HepG2 (cell line): Measurements from ENCODE around the gene CHDH. TPM values are rescaled to one million over a fixed set of nuclear protein-coding genes. Genes with fewer than 3 reads are reported as not detected.

Experiments used
- BATF2 ChIP-seq: sonication (generic); formaldehyde crosslinking; IDR thresholded peaks from 2 replicates; pipeline ENCODE4 v1.8.0; 2022; ENCODE audit warnings: mild to moderate bottlenecking, missing genetic modification reagents, moderate library complexity
- BCL3 ChIP-seq: sonication (generic); formaldehyde crosslinking; IDR thresholded peaks from 2 replicates; pipeline ENCODE4 v1.5.1; 2020; ENCODE audit warnings: mild to moderate bottlenecking, missing genetic modification reagents, moderate library complexity
- BRD4 ChIP-seq: sonication (generic); formaldehyde crosslinking; IDR thresholded peaks from 2 replicates; pipeline ENCODE4 v1.4.0; 2020; ENCODE audit warnings: missing genetic modification reagents
- CHCHD3 ChIP-seq: sonication (generic); formaldehyde crosslinking; IDR thresholded peaks from 2 replicates; pipeline ENCODE4 v1.8.0; 2022; ENCODE audit warnings: mild to moderate bottlenecking, missing genetic modification reagents, moderate library complexity
- ELF3 ChIP-seq: IDR thresholded peaks from 2 replicates; pipeline ENCODE4 v1.6.1; 2016; ENCODE audit warnings: missing genetic modification reagents, missing compliant biosample characterization
- HES4 ChIP-seq: sonication (generic); formaldehyde crosslinking; IDR thresholded peaks from 2 replicates; pipeline ENCODE4 v1.9.0; 2021; ENCODE audit warnings: mild to moderate bottlenecking, missing genetic modification reagents, borderline replicate concordance
- HNF1A ChIP-seq, 2 experiments: sonication (generic) in 1 of 2; formaldehyde crosslinking in 1 of 2; IDR thresholded peaks; 2 replicates each; pipeline versions ENCODE4 v1.4.0 to v1.6.1; 2016 to 2020; ENCODE audit warnings: borderline replicate concordance in 1 of 2, low read depth in 1 of 2, mild to moderate bottlenecking in 1 of 2, missing genetic modification reagents in 1 of 2
- MBNL3 ChIP-seq: fragments of 250-450 bp; sonication (Bioruptor Pico); conservative IDR thresholded peaks from 2 replicates; pipeline ENCODE4 v1.8.0; 2022; ENCODE audit warnings: mild to moderate bottlenecking, inconsistent platforms
- NR0B2 ChIP-seq: sonication (generic); formaldehyde crosslinking; IDR thresholded peaks from 2 replicates; pipeline ENCODE4 v1.4.0; 2020; ENCODE audit warnings: mild to moderate bottlenecking, missing genetic modification reagents
- TCF7 ChIP-seq: sonication (generic); IDR thresholded peaks from 2 replicates; pipeline ENCODE4 v1.6.1; 2016; ENCODE audit warnings: antibody characterized with exemption, low read depth
- TIGD3 ChIP-seq: sonication (generic); formaldehyde crosslinking; IDR thresholded peaks from 2 replicates; pipeline ENCODE4 v1.5.1; 2020; ENCODE audit warnings: mild to moderate bottlenecking, missing genetic modification reagents, borderline replicate concordance
- TOPORS ChIP-seq: sonication (generic); formaldehyde crosslinking; IDR thresholded peaks from 2 replicates; pipeline ENCODE4 v1.8.0; 2023; ENCODE audit warnings: mild to moderate bottlenecking, missing genetic modification reagents
- TSC22D2 ChIP-seq: sonication (generic); formaldehyde crosslinking; IDR thresholded peaks from 2 replicates; pipeline ENCODE4 v1.5.1; 2020; ENCODE audit warnings: missing genetic modification reagents, mild to moderate bottlenecking, borderline replicate concordance
- ZBTB37 ChIP-seq: sonication (generic); formaldehyde crosslinking; IDR thresholded peaks from 2 replicates; pipeline ENCODE4 v1.4.0; 2020; ENCODE audit warnings: mild to moderate bottlenecking, missing genetic modification reagents
- ZFP1 ChIP-seq: IDR thresholded peaks from 2 replicates; pipeline ENCODE4 v1.6.1; 2016
- ZNF263 ChIP-seq: sonication (generic); formaldehyde crosslinking; IDR thresholded peaks from 2 replicates; pipeline ENCODE4 v1.4.0; 2020; ENCODE audit warnings: missing genetic modification reagents
- ZNF44 ChIP-seq: sonication (generic); formaldehyde crosslinking; IDR thresholded peaks from 2 replicates; pipeline ENCODE4 v1.5.1; 2020; ENCODE audit warnings: mild to moderate bottlenecking, missing genetic modification reagents
- ZNF558 ChIP-seq: sonication (generic); formaldehyde crosslinking; IDR thresholded peaks from 2 replicates; pipeline ENCODE4 v1.9.0; 2022; ENCODE audit warnings: mild to moderate bottlenecking, missing genetic modification reagents, borderline replicate concordance
- polyA plus RNA-seq, 8 experiments: library from polyadenylated mRNA; depleted of rRNA in 3 of 8; stranded (reverse) in 7 of 8; unstranded in 1 of 8; fragments of >200 nt; fragmentation: Illumina TruSeq in 4 of 8; extraction: Trizol in 4 of 8; gene quantifications; 2 replicates each; pipeline versions ENCODE4 v1.2.1 to v1.2.3, GENCODE V29; 2011 to 2016; ENCODE audit warnings: low read depth in 4 of 8, missing spikeins in 1 of 8, mixed read lengths in 1 of 8; ENCODE audit not compliant: insufficient read depth in 1 of 8
- total RNA-seq, 5 experiments: library from RNA; depleted of rRNA; stranded (reverse); fragments of >200 nt; fragmentation: Illumina TruSeq; extraction: Trizol; gene quantifications; 2 replicates each; pipeline ENCODE4 v1.2.3, GENCODE V29; 2016; ENCODE audit warnings: low read depth in 1 of 5

The CHDH gene
- total and polyA plus RNA-seq, 2 of the 13 experiments (the other 11 are each of a cell fraction or from before 2014, with no cell fraction given), result 28.1 to 48.9 TPM

- no peak for TF ChIP-seq ZBTB37 (CRISPR knock-in tag)
- TF ChIP-seq ELF3 (CRISPR knock-in tag), result peak; percentile 69
- peak; percentile 50; the same call in 1 of the 2 replicates for TF ChIP-seq BRD4 (CRISPR knock-in tag)
- no peak for TF ChIP-seq BATF2 (CRISPR knock-in tag)
- peak; percentile 72 for TF ChIP-seq ZNF263 (CRISPR knock-in tag)
- TF ChIP-seq ZFP1 (CRISPR knock-in tag), result no peak
- TF ChIP-seq MBNL3 (CRISPR knock-in tag), result no peak
- TF ChIP-seq BCL3 (CRISPR knock-in tag), result no peak
- TF ChIP-seq ZNF44, result peak; percentile 59; the same call in 1 of the 2 replicates
- TF ChIP-seq HES4 (CRISPR knock-in tag), result no peak
- no peak; the same call in 1 of the 2 replicates for TF ChIP-seq TIGD3 (CRISPR knock-in tag)
- no peak for TF ChIP-seq CHCHD3
- 0 out of 2 replicates have a peak, but pooled peaks have one; percentile 31 for TF ChIP-seq NR0B2 (CRISPR knock-in tag)
- TF ChIP-seq TSC22D2 (CRISPR knock-in tag), result no peak
- TF ChIP-seq ZNF558 (CRISPR knock-in tag), result 0 out of 2 replicates have a peak, but pooled peaks have one; percentile 50
- TF ChIP-seq TOPORS (CRISPR knock-in tag), result no peak; the same call in 1 of the 2 replicates
- TF ChIP-seq HNF1A (IDR thresholded peaks at IDR 0.05; ENCODE audit: low read depth), result no peak
- peak; percentile 48; the same call in 1 of the 2 replicates for TF ChIP-seq HNF1A (CRISPR knock-in tag; IDR thresholded peaks at IDR 0.05; ENCODE audit: borderline replicate concordance)
- no peak for TF ChIP-seq TCF7
Observed at GRCh38 chr3:53844262-53845102, 1.7 kb downstream of the CHDH start (continued).
